DND-41 (cell line): ENCODE measurements around the gene FHIT.

ENCODE experiments used
- EZH2 ChIP-seq: IDR thresholded peaks from 3 replicates; pipeline ENCODE4 v1.6.1; 2012; ENCODE audit warnings: borderline replicate concordance, low read depth, mild to moderate bottlenecking, moderate library complexity, low read length, inconsistent platforms; ENCODE audit not compliant: severe bottlenecking
- TF ChIP-seq, protein P1 (sequence below): IDR thresholded peaks from 2 replicates; pipeline ENCODE4 v1.5.1; 2012; ENCODE audit warnings: borderline replicate concordance, low read length, moderate library complexity, mild to moderate bottlenecking; ENCODE audit not compliant: poor library complexity, severe bottlenecking; ENCODE audit errors: extremely low read depth

DNA sequence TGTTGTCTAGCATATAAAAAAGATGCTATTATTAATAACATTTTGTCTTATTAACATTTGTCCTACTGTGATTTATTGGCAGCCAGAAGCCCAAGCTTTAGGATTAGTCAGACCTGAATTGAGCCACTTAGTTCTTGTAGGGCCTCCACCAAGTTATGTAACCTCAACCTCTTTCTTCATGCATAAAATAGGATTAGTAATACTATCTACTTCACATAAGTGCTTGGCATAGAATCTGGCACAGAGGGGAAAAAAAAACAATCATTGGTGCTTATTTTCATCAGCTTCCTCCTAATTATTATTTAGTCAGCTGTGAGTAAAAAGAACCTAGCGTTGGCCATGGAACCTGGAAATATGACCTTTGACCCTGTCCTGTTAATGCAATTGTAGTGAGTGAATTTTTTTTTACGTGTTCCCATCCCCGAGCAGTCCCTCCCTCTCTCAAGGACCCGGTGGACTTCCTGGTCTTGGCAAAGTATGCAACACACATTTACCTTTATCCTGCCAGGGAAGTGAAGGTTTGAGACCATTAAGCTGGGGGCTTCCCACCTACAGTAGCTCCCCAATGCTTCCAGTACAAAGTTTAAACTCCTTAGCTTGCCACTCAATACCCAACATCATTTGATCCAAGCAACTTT is 136.8 kb downstream of the FHIT start:
- TF ChIP-seq, protein P1, sequence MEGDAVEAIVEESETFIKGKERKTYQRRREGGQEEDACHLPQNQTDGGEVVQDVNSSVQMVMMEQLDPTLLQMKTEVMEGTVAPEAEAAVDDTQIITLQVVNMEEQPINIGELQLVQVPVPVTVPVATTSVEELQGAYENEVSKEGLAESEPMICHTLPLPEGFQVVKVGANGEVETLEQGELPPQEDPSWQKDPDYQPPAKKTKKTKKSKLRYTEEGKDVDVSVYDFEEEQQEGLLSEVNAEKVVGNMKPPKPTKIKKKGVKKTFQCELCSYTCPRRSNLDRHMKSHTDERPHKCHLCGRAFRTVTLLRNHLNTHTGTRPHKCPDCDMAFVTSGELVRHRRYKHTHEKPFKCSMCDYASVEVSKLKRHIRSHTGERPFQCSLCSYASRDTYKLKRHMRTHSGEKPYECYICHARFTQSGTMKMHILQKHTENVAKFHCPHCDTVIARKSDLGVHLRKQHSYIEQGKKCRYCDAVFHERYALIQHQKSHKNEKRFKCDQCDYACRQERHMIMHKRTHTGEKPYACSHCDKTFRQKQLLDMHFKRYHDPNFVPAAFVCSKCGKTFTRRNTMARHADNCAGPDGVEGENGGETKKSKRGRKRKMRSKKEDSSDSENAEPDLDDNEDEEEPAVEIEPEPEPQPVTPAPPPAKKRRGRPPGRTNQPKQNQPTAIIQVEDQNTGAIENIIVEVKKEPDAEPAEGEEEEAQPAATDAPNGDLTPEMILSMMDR: no peak
- no peak for TF ChIP-seq EZH2
